H9 (cell line): ENCODE data around the gene AACS. TPM values are rescaled to one million over a fixed set of nuclear protein-coding genes. Genes with fewer than 3 reads are reported as not detected.

Source experiments
- DNase-seq: peaks from one replicate; pipeline ENCODE4 v3.0.0-alpha.2; 2017
- H2AFZ ChIP-seq: one replicate; pipeline ENCODE4 v1.6.1; 2013; ENCODE audit warnings: mild to moderate bottlenecking, low read length, control low read depth, moderate library complexity
- H2AK5ac ChIP-seq: 2 replicates; pipeline ENCODE4 v1.6.1; 2013; ENCODE audit warnings: low read length, control low read depth, mixed read lengths; ENCODE audit not compliant: insufficient read length
- H2BK120ac ChIP-seq: one replicate; pipeline ENCODE4 v1.6.1; 2013; ENCODE audit warnings: low read depth, mild to moderate bottlenecking, low read length, control low read depth, inconsistent platforms; ENCODE audit not compliant: poor library complexity, severe bottlenecking
- H2BK12ac ChIP-seq: 2 replicates; pipeline ENCODE4 v1.6.1; 2013; ENCODE audit warnings: low read length, control low read depth, mixed read lengths, low read depth; ENCODE audit not compliant: insufficient read length
- H2BK15ac ChIP-seq: 2 replicates; pipeline ENCODE4 v1.6.1; 2013; ENCODE audit warnings: low read depth, low read length, control low read depth
- H2BK20ac ChIP-seq: one replicate; pipeline ENCODE4 v1.6.1; 2013; ENCODE audit warnings: low read depth, mild to moderate bottlenecking, low read length, control low read depth, inconsistent platforms; ENCODE audit not compliant: poor library complexity, severe bottlenecking
- H2BK5ac ChIP-seq: 2 replicates; pipeline ENCODE4 v1.6.1; 2013; ENCODE audit warnings: low read length, control low read depth, mixed read lengths; ENCODE audit not compliant: insufficient read length
- H3K14ac ChIP-seq: 2 replicates; pipeline ENCODE4 v1.6.1; 2013; ENCODE audit warnings: low read length, control low read depth; ENCODE audit not compliant: insufficient read depth
- H3K18ac ChIP-seq: 2 replicates; pipeline ENCODE4 v1.6.1; 2013; ENCODE audit warnings: low read depth, mild to moderate bottlenecking, mixed read lengths, low read length, control low read depth; ENCODE audit not compliant: insufficient read length
- H3K23ac ChIP-seq: 2 replicates; pipeline ENCODE4 v1.6.1; 2013; ENCODE audit warnings: low read length, control low read depth, mixed read lengths, low read depth; ENCODE audit not compliant: insufficient read length
- H3K23me2 ChIP-seq: 2 replicates; pipeline ENCODE4 v1.6.1; 2013; ENCODE audit warnings: low read depth, mild to moderate bottlenecking, mixed read lengths, low read length, control low read depth; ENCODE audit not compliant: insufficient read length, poor library complexity, severe bottlenecking
- H3K27ac ChIP-seq: 2 replicates; pipeline ENCODE4 v1.5.1; 2013; ENCODE audit warnings: low read length, control low read depth, mixed read lengths, low read depth; ENCODE audit not compliant: insufficient read length
- H3K27me3 ChIP-seq: 2 replicates; pipeline ENCODE4 v1.6.1; 2013; ENCODE audit warnings: low read length, control low read depth, inconsistent platforms; ENCODE audit not compliant: insufficient read depth
- H3K4ac ChIP-seq: 2 replicates; pipeline ENCODE4 v1.6.1; 2013; ENCODE audit warnings: low read depth, mild to moderate bottlenecking, control low read depth, inconsistent platforms, low read length, moderate library complexity
- H3K4me1 ChIP-seq: 2 replicates; pipeline ENCODE4 v1.6.1; 2013; ENCODE audit warnings: low read length, control low read depth, inconsistent platforms; ENCODE audit not compliant: insufficient read depth
- H3K4me2 ChIP-seq: 2 replicates; pipeline ENCODE4 v1.6.1; 2013; ENCODE audit warnings: low read length, control low read depth, mixed read lengths; ENCODE audit not compliant: insufficient read length, insufficient read depth
- H3K56ac ChIP-seq: 2 replicates; pipeline ENCODE4 v1.6.1; 2013; ENCODE audit warnings: low read depth, mild to moderate bottlenecking, mixed read lengths, low read length, control low read depth; ENCODE audit not compliant: insufficient read length
- H3K79me1 ChIP-seq: 2 replicates; pipeline ENCODE4 v1.6.1; 2013; ENCODE audit warnings: low read depth, mild to moderate bottlenecking, moderate library complexity, low read length, control low read depth, inconsistent platforms; ENCODE audit not compliant: insufficient read depth, poor library complexity, severe bottlenecking
- H3K79me2 ChIP-seq: 2 replicates; pipeline ENCODE4 v1.6.1; 2013; ENCODE audit warnings: low read length, control low read depth, inconsistent platforms; ENCODE audit not compliant: insufficient read depth
- H3K9ac ChIP-seq: 2 replicates; pipeline ENCODE4 v1.6.1; 2013; ENCODE audit warnings: low read length, control low read depth, mixed read lengths; ENCODE audit not compliant: insufficient read length; ENCODE audit errors: extremely low read depth
- H3K9me3 ChIP-seq: one replicate; pipeline ENCODE4 v1.6.1; 2013; ENCODE audit warnings: low read depth, low read length, inconsistent platforms; ENCODE audit not compliant: control insufficient read depth
- H3T11ph ChIP-seq: one replicate; pipeline ENCODE4 v1.6.1; 2013; ENCODE audit warnings: mild to moderate bottlenecking, low read length, control low read depth, inconsistent platforms
- H4K20me1 ChIP-seq: one replicate; pipeline ENCODE4 v1.6.1; 2013; ENCODE audit not compliant: control insufficient read depth, insufficient read length, insufficient read depth
- H4K5ac ChIP-seq: 2 replicates; pipeline ENCODE4 v1.6.1; 2013; ENCODE audit warnings: low read depth, mild to moderate bottlenecking, mixed read lengths, low read length, control low read depth; ENCODE audit not compliant: insufficient read length
- H4K8ac ChIP-seq: replicated peaks from 2 replicates; pipeline ENCODE4 v1.6.1; 2013; ENCODE audit warnings: low read length, control low read depth, mixed read lengths, low read depth; ENCODE audit not compliant: insufficient read length
- H4K91ac ChIP-seq: 2 replicates; pipeline ENCODE4 v1.6.1; 2013; ENCODE audit warnings: low read depth, mild to moderate bottlenecking, moderate library complexity, mixed read lengths, low read length, control low read depth; ENCODE audit not compliant: insufficient read length
- H3K27ac Mint-ChIP-seq, 3 experiments: 2 replicates in 2 of 3; 3 replicates in 1 of 3; pipeline ENCODE4 v1.8.0; 2020 to 2021; ENCODE audit warnings: mixed read lengths in 3 of 3, mild to moderate bottlenecking in 1 of 3, moderate library complexity in 1 of 3
- H3K27me3 Mint-ChIP-seq: 2 replicates; pipeline ENCODE4 v1.8.0; 2021; ENCODE audit warnings: low read depth, mild to moderate bottlenecking, moderate library complexity, mixed read lengths
- H3K36me3 Mint-ChIP-seq, 3 experiments: 2 replicates in 2 of 3; 3 replicates in 1 of 3; pipeline ENCODE4 v1.8.0; 2020 to 2021; ENCODE audit warnings: low read depth in 3 of 3, mixed read lengths in 3 of 3; ENCODE audit not compliant: insufficient read depth in 1 of 3
- H3K4me1 Mint-ChIP-seq, 2 experiments: 2 replicates each; pipeline ENCODE4 v1.8.0; 2020; ENCODE audit warnings: mixed read lengths in 2 of 2
- H3K4me3 Mint-ChIP-seq, 2 experiments: 2 replicates in 1 of 2; 3 replicates in 1 of 2; pipeline ENCODE4 v1.8.0; 2020 to 2021; ENCODE audit warnings: mild to moderate bottlenecking in 2 of 2, mixed read lengths in 2 of 2, moderate library complexity in 1 of 2
- H3K9me3 Mint-ChIP-seq, 2 experiments: 2 replicates in 1 of 2; 3 replicates in 1 of 2; pipeline ENCODE4 v1.8.0; 2020; ENCODE audit warnings: mild to moderate bottlenecking in 2 of 2, mixed read lengths in 2 of 2, moderate library complexity in 1 of 2
- CTCF ChIP-seq: fragments of 200-600 bp; sonication (generic); conservative IDR thresholded peaks from 3 replicates; pipeline ENCODE4 v1.8.0; 2021; ENCODE audit warnings: antibody characterized with exemption, mild to moderate bottlenecking
- WGBS: extraction: QIAGEN DNeasy Blood & Tissue Kit; methylation state at CpG from one replicate; pipeline ENCODE4 v1.1.7; 2013; ENCODE audit warnings: missing lambda C conversion rate, low lambda C conversion rate, mixed read lengths; ENCODE audit not compliant: insufficient read length; ENCODE audit errors: extremely low coverage; 5-methylcytosine and 5-hydroxymethylcytosine counted together
- total RNA-seq: library from RNA; stranded (reverse); gene quantifications from 2 replicates; pipeline ENCODE4 v1.2.1, GENCODE V29; 2021

The AACS gene
- total RNA-seq, 1 experiment from 2014 or later: 35.0 TPM

GRCh38 chr12:125129591-125130255 is 64.5 kb downstream of the AACS start:
- H3T11ph ChIP-seq: no peak overlapping the region
- H3K4ac ChIP-seq: no peak overlapping the region
- no peak overlapping the region for H2AFZ ChIP-seq
- H3K18ac ChIP-seq: no peak overlapping the region
- H2BK15ac ChIP-seq: no peak overlapping the region
- H3K9me3 Mint-ChIP-seq: no peaks in the 10 kb centered on the region
- no peaks in the 10 kb centered on the region for H3K79me1 ChIP-seq
- peaks cover 3 to 15% of the 10 kb centered on the region in 2 experiments for H3K4me1 Mint-ChIP-seq
- H2AK5ac ChIP-seq: no peak overlapping the region
- DNase-seq: no peak
- no peak for TF ChIP-seq CTCF
- no peak overlapping the region for H2BK20ac ChIP-seq
- no peaks in the 10 kb centered on the region for H3K27me3 ChIP-seq
- H3K27ac ChIP-seq: no peak overlapping the region
- H2BK5ac ChIP-seq: no peak overlapping the region
- no peak overlapping the region for H3K14ac ChIP-seq
- no CpG with 5 or more reads among the region's 18 CpGs for WGBS
- H4K8ac ChIP-seq: no peak overlapping the region
- peaks cover 13 to 44% (median 30%) of the 10 kb centered on the region in 3 experiments for H3K36me3 Mint-ChIP-seq
- H3K9me3 ChIP-seq: no peaks in the 10 kb centered on the region
- H3K56ac ChIP-seq: no peak overlapping the region
- no peak overlapping the region for H2BK120ac ChIP-seq
- H3K9ac ChIP-seq: no peak overlapping the region
- H4K5ac ChIP-seq: no peak overlapping the region
- H3K4me3 Mint-ChIP-seq: no peak overlapping the region
- no peak overlapping the region for H3K23ac ChIP-seq
- no peaks in the 10 kb centered on the region for H3K4me1 ChIP-seq
- H3K79me2 ChIP-seq: no peaks in the 10 kb centered on the region
- no peak overlapping the region for H3K27ac Mint-ChIP-seq
- no peaks in the 10 kb centered on the region for H3K23me2 ChIP-seq
- no peak overlapping the region for H2BK12ac ChIP-seq
- H4K91ac ChIP-seq: no peak overlapping the region
- H3K27me3 Mint-ChIP-seq: no peaks in the 10 kb centered on the region
- no peak overlapping the region for H3K4me2 ChIP-seq
- no peaks in the 10 kb centered on the region for H4K20me1 ChIP-seq
